Measurements from ENCODE around the gene CD248. TPM values are rescaled to one million over a fixed set of nuclear protein-coding genes. Genes with fewer than 3 reads are reported as not detected.

CD248 gene
- total RNA-seq, 1 donor = 107 TPM

DNA sequence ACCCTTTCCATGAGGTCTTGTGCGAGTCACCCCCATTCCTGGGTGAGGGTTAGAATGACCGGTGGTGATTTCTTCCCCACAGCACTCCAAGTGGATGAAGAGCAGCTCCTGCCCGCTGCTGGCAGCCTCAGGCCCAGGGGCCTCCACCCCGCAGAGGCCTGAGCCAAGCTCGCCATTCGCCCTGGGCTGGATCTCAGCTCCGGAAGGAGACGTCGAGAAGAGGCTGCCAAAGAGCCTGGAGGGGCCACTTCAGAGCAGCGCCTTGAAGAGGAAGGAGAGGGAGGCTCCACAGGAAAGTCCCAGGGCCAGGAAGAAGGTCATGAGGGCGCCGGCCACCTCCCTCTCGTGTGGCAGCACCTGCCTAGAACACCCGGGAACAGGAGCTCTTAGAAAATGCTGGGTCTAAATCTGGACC lies 46.4 kb upstream of the CD248 start:
- Histone ChIP-seq H2AFZ (ENCODE audit: low read length) (no peak overlapping the region), H3K27ac (ENCODE audit: low read depth, low read length) (no peak overlapping the region), H3K4me2 (ENCODE audit: insufficient read depth, low read length) (no peak overlapping the region), H3K9me3 (ENCODE audit: low read depth, low read length) (no peaks in the 10 kb centered on the region), H3K27me3 (ENCODE audit: insufficient read depth, low read length) (no peaks in the 10 kb centered on the region), H3K36me3 (ENCODE audit: insufficient read depth, low read length) (no peaks in the 10 kb centered on the region), H3K4me3 (ENCODE audit: insufficient read depth, low read length) (no peak overlapping the region), H4K20me1 (ENCODE audit: insufficient read depth, low read length) (no peaks in the 10 kb centered on the region), H3K79me2 (ENCODE audit: insufficient read depth, low read length) (no peaks in the 10 kb centered on the region), H3K4me1 (ENCODE audit: insufficient read depth, low read length) (no peaks in the 10 kb centered on the region)
- DNase-seq (ENCODE audit: insufficient read length, low spot score, missing footprints) = peak; percentile 57
- TF ChIP-seq CTCF (IDR thresholded peaks at IDR 0.05; ENCODE audit: extremely low read depth, low read depth, low read length) = no peak

- Histone ChIP-seq H3K9me3 (ENCODE audit: low read depth, low read length) (no peaks in the 10 kb centered on the region), H3K4me3 (ENCODE audit: insufficient read depth, low read length) (no peak overlapping the region), H4K20me1 (ENCODE audit: insufficient read depth, low read length) (no peaks in the 10 kb centered on the region), H3K4me1 (ENCODE audit: insufficient read depth, low read length) (no peaks in the 10 kb centered on the region), H3K27ac (ENCODE audit: low read depth, low read length) (no peak overlapping the region), H3K36me3 (ENCODE audit: insufficient read depth, low read length) (no peaks in the 10 kb centered on the region), H3K79me2 (ENCODE audit: insufficient read depth, low read length) (no peaks in the 10 kb centered on the region), H3K27me3 (ENCODE audit: insufficient read depth, low read length) (no peaks in the 10 kb centered on the region), H2AFZ (ENCODE audit: low read length) (no peak overlapping the region), H3K4me2 (ENCODE audit: insufficient read depth, low read length) (no peak overlapping the region)
- DNase-seq (ENCODE audit: insufficient read length, low spot score, missing footprints) = no peak
- TF ChIP-seq CTCF (IDR thresholded peaks at IDR 0.05; ENCODE audit: extremely low read depth, low read depth, low read length) = no peak
Observed at GRCh38 chr11:66362481-66363147, 45.8 kb upstream of the CD248 start.

DNA sequence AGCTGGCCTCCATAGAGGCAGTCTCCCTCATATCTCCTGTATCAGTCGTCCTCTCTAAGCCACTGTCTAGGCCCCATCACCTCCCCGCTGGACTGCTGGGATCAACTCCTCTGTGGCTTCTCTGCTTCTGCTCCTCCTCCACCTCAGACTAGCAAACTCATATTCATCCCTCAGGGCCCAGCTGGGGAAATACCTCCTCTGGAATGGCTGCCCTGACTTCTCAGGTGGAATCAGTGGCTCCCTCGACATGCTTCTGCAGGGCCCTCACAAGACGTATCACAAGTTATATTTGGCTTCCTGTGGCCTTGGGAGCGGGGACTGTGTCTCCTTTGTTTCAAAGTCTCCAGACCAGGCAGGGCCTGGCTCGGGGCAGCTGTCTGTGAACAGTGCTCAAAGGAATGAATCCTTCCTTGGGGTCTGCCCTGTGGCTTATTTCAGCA lies 44.7 kb upstream of the CD248 start:
- Histone ChIP-seq H4K20me1 (ENCODE audit: insufficient read depth, low read length) (no peaks in the 10 kb centered on the region), H3K4me2 (ENCODE audit: insufficient read depth, low read length) (no peak overlapping the region), H3K4me3 (ENCODE audit: insufficient read depth, low read length) (no peak overlapping the region), H3K36me3 (ENCODE audit: insufficient read depth, low read length) (no peaks in the 10 kb centered on the region), H3K27me3 (ENCODE audit: insufficient read depth, low read length) (no peaks in the 10 kb centered on the region), H3K4me1 (ENCODE audit: insufficient read depth, low read length) (no peaks in the 10 kb centered on the region), H3K79me2 (ENCODE audit: insufficient read depth, low read length) (no peaks in the 10 kb centered on the region), H3K27ac (ENCODE audit: low read depth, low read length) (no peak overlapping the region), H2AFZ (ENCODE audit: low read length) (no peak overlapping the region), H3K9me3 (ENCODE audit: low read depth, low read length) (no peaks in the 10 kb centered on the region)
- peak; percentile 73 for DNase-seq (ENCODE audit: insufficient read length, low spot score, missing footprints)
- no peak for TF ChIP-seq CTCF (IDR thresholded peaks at IDR 0.05; ENCODE audit: extremely low read depth, low read depth, low read length)

DNA sequence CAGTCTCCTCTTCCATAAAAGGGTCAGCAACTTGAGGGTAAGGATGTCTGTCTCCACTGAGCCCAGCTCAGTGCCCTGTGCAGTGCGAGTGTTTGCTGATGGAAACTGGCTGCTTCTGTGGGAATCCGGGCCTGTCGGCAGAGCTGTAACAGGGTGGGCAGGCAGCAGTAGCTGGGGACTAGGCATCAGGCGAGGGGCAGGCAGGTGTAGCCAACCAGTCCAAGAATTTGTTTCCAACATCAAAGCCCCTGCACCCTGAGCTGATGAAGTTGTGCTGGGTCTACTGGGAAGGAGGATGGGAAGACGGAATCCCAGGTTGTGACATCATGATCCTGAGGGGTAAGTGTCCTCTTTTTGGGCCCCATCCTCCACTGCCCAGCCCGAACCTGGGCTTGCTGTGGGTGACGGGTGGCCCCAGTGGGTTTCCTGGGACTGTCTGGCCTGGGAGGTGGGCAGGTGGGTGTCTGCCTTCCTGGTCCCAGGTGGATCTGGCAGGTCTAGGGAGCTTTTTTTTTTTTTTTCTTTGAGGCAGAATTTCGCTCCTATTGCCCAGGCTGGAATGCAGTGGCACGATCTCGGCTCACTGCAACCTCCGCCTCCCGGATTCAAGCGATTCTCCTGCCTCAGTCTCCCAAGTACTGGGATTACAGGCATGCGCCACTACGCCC lies 43.7 kb upstream of the CD248 start:
- Histone ChIP-seq H3K4me2 (ENCODE audit: insufficient read depth, low read length) (no peak overlapping the region), H4K20me1 (ENCODE audit: insufficient read depth, low read length) (no peaks in the 10 kb centered on the region), H3K79me2 (ENCODE audit: insufficient read depth, low read length) (no peaks in the 10 kb centered on the region), H3K4me3 (ENCODE audit: insufficient read depth, low read length) (no peak overlapping the region), H3K9me3 (ENCODE audit: low read depth, low read length) (no peaks in the 10 kb centered on the region), H2AFZ (ENCODE audit: low read length) (no peak overlapping the region), H3K4me1 (ENCODE audit: insufficient read depth, low read length) (no peaks in the 10 kb centered on the region), H3K27ac (ENCODE audit: low read depth, low read length) (no peak overlapping the region), H3K27me3 (ENCODE audit: insufficient read depth, low read length) (no peaks in the 10 kb centered on the region), H3K36me3 (ENCODE audit: insufficient read depth, low read length) (no peaks in the 10 kb centered on the region)
- DNase-seq (ENCODE audit: insufficient read length, low spot score, missing footprints) = peak; percentile 43
- TF ChIP-seq CTCF (IDR thresholded peaks at IDR 0.05; ENCODE audit: extremely low read depth, low read depth, low read length) = no peak
